DOHH2 (cell line): ENCODE results near the gene CDH12.

ENCODE experiments used
- H3F3A ChIP-seq: fragments of 200-600 bp; sonication (generic), shearing (Covaris generic); 2 replicates; pipeline ENCODE4 v1.6.0; 2016; ENCODE audit warnings: antibody characterized with exemption, mild to moderate bottlenecking; ENCODE audit not compliant: control insufficient read depth, insufficient read depth
- H3K27ac ChIP-seq: fragments of 200-600 bp; sonication (generic); 2 replicates; pipeline ENCODE4 v1.5.1; 2014; ENCODE audit warnings: low read depth, mild to moderate bottlenecking, low read length, moderate library complexity
- H3K27me3 ChIP-seq: fragments of 200-600 bp; sonication (generic); 2 replicates; pipeline ENCODE4 v1.6.1; 2014; ENCODE audit warnings: mild to moderate bottlenecking, low read length, mixed read lengths; ENCODE audit not compliant: control insufficient read depth
- H3K36me3 ChIP-seq: fragments of 200-600 bp; sonication (generic); 2 replicates; pipeline ENCODE4 v1.6.1; 2014; ENCODE audit warnings: mild to moderate bottlenecking, low read length, moderate library complexity, mixed read lengths; ENCODE audit not compliant: control insufficient read depth
- H3K4me1 ChIP-seq: fragments of 200-600 bp; sonication (generic); 2 replicates; pipeline ENCODE4 v1.6.1; 2014; ENCODE audit warnings: mild to moderate bottlenecking, low read length, mixed read lengths; ENCODE audit not compliant: control insufficient read depth
- H3K4me2 ChIP-seq: fragments of 200-600 bp; sonication (generic); 2 replicates; pipeline ENCODE4 v1.6.0; 2014; ENCODE audit warnings: mild to moderate bottlenecking, low read length, moderate library complexity
- H3K4me3 ChIP-seq: fragments of 200-600 bp; sonication (generic); 2 replicates; pipeline ENCODE4 v1.5.1; 2014; ENCODE audit warnings: mild to moderate bottlenecking, low read length, mixed read lengths
- H3K79me2 ChIP-seq: fragments of 200-600 bp; sonication (generic); 2 replicates; pipeline ENCODE4 v1.6.1; 2014; ENCODE audit warnings: mild to moderate bottlenecking, low read length, mixed read lengths; ENCODE audit not compliant: control insufficient read depth
- H3K9me2 ChIP-seq: fragments of 200-600 bp; sonication (generic); replicated peaks from 2 replicates; pipeline ENCODE4 v1.6.1; 2014; ENCODE audit warnings: mild to moderate bottlenecking, low read length, mixed read lengths; ENCODE audit not compliant: control insufficient read depth
- H3K9me3 ChIP-seq: fragments of 200-600 bp; sonication (generic); 2 replicates; pipeline ENCODE4 v1.6.1; 2014; ENCODE audit warnings: antibody characterized with exemption, low read length, mixed read lengths; ENCODE audit not compliant: control insufficient read depth, insufficient read depth
- H4K20me1 ChIP-seq: fragments of 200-600 bp; sonication (generic); 2 replicates; pipeline ENCODE4 v1.6.0; 2014; ENCODE audit warnings: low read depth, mild to moderate bottlenecking, antibody characterized with exemption, low read length, moderate library complexity; ENCODE audit not compliant: control insufficient read depth, insufficient read depth
- EZH2phosphoT487 ChIP-seq: fragments of 200-600 bp; sonication (generic); IDR thresholded peaks from 2 replicates; pipeline ENCODE4 v1.6.1; 2017; ENCODE audit warnings: borderline replicate concordance, mild to moderate bottlenecking, antibody characterized with exemption, low read length, moderate library complexity, mixed read lengths
- TF ChIP-seq, protein P1 (sequence below): fragments of 200-600 bp; sonication (generic); IDR thresholded peaks from one replicate; pipeline ENCODE4 v1.5.1; 2014; ENCODE audit warnings: antibody characterized with exemption, mild to moderate bottlenecking, low read depth, low read length; ENCODE audit not compliant: poor library complexity, severe bottlenecking

The CDH12 gene

GRCh38 chr5:22846693-22847092, 6.5 kb downstream of the CDH12 start:
- Histone ChIP-seq H3K36me3 (no peaks in the 10 kb centered on the region), H3K9me2 (no peaks in the 10 kb centered on the region), H3K4me2 (no peak overlapping the region), H3K9me3 (no peaks in the 10 kb centered on the region), H3F3A (no peaks in the 10 kb centered on the region), H3K27me3 (no peaks in the 10 kb centered on the region), H4K20me1 (no peaks in the 10 kb centered on the region), H3K4me3 (no peak overlapping the region), H3K4me1 (no peaks in the 10 kb centered on the region), H3K27ac (no peak overlapping the region), H3K79me2 (no peaks in the 10 kb centered on the region)
- TF ChIP-seq, protein P1, sequence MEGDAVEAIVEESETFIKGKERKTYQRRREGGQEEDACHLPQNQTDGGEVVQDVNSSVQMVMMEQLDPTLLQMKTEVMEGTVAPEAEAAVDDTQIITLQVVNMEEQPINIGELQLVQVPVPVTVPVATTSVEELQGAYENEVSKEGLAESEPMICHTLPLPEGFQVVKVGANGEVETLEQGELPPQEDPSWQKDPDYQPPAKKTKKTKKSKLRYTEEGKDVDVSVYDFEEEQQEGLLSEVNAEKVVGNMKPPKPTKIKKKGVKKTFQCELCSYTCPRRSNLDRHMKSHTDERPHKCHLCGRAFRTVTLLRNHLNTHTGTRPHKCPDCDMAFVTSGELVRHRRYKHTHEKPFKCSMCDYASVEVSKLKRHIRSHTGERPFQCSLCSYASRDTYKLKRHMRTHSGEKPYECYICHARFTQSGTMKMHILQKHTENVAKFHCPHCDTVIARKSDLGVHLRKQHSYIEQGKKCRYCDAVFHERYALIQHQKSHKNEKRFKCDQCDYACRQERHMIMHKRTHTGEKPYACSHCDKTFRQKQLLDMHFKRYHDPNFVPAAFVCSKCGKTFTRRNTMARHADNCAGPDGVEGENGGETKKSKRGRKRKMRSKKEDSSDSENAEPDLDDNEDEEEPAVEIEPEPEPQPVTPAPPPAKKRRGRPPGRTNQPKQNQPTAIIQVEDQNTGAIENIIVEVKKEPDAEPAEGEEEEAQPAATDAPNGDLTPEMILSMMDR, result no peak
- no peak for TF ChIP-seq EZH2phosphoT487

DNA sequence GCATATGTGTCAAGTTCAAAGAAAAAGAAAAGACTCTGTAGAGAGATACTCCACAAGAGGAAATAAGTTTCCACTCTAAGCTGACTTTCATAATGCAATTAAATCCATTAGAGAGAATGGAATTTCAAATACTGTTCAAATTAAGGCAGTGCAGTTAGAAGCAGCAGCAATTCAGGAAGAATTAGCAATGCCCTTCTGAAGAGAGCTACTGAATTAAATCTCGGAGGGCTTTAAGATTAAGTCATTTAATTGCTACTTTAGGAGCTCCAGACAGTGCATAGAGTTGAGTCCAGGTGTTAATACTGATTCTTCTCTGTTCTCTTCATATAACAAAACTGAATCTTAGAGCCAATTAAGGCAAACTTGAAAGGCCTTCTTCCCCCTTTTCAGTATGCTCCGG, 8.5 kb downstream of the CDH12 start:
- Histone ChIP-seq H3F3A (no peaks in the 10 kb centered on the region), H3K27ac (no peak overlapping the region), H3K27me3 (no peaks in the 10 kb centered on the region), H3K79me2 (no peaks in the 10 kb centered on the region), H3K9me2 (no peaks in the 10 kb centered on the region), H3K4me2 (no peak overlapping the region), H3K36me3 (no peaks in the 10 kb centered on the region), H3K4me3 (no peak overlapping the region), H3K9me3 (no peaks in the 10 kb centered on the region), H4K20me1 (no peaks in the 10 kb centered on the region), H3K4me1 (no peaks in the 10 kb centered on the region)
- TF ChIP-seq, protein P1, result no peak
- TF ChIP-seq EZH2phosphoT487, result no peak

DNA sequence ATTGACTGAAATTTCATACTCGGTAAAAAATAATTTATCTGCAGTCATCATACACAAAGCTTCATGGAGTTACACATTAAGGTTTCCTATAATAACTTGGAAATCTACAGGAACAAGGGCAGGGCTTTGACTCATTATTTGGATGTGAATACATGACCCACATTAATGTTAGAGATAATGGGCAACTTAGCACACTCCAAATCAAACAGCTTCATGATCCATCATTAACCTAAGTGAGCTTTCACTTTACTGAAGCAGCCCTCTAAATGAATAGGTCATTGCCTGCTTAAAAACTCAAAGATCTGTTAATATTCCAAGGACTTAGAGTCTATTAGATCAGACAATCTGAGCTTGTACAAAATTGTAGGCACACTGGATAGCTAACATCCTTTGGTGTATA, 9.0 kb downstream of the CDH12 start:
- Histone ChIP-seq H3K27me3 (no peaks in the 10 kb centered on the region), H3K4me1 (no peaks in the 10 kb centered on the region), H3F3A (no peaks in the 10 kb centered on the region), H3K79me2 (no peaks in the 10 kb centered on the region), H3K4me2 (no peak overlapping the region), H4K20me1 (no peaks in the 10 kb centered on the region), H3K9me2 (no peaks in the 10 kb centered on the region), H3K36me3 (no peaks in the 10 kb centered on the region), H3K27ac (no peak overlapping the region), H3K9me3 (no peaks in the 10 kb centered on the region), H3K4me3 (no peak overlapping the region)
- no peak for TF ChIP-seq EZH2phosphoT487
- TF ChIP-seq, protein P1, result no peak

GRCh38 chr5:22842574-22842973, 10.6 kb downstream of the CDH12 start:
- Histone ChIP-seq H4K20me1 (no peaks in the 10 kb centered on the region), H3K36me3 (no peaks in the 10 kb centered on the region), H3K9me2 (no peaks in the 10 kb centered on the region), H3K4me1 (no peaks in the 10 kb centered on the region), H3K4me2 (no peak overlapping the region), H3K27me3 (no peaks in the 10 kb centered on the region), H3F3A (no peaks in the 10 kb centered on the region), H3K4me3 (no peak overlapping the region), H3K9me3 (no peaks in the 10 kb centered on the region), H3K79me2 (no peaks in the 10 kb centered on the region), H3K27ac (no peak overlapping the region)
- TF ChIP-seq, protein P1, result no peak
- TF ChIP-seq EZH2phosphoT487, result no peak
